ENCODE results near the gene ARID5A. TPM values are rescaled to one million over a fixed set of nuclear protein-coding genes. Genes with fewer than 3 reads are reported as not detected.

Gene ARID5A
- total and polyA plus RNA-seq, 2 of the 13 experiments (the other 11 are each of a cell fraction or from before 2014, with no cell fraction given): 6.0 to 9.5 TPM

GRCh38 chr2:96549967-96550786 lies 13.6 kb downstream of the ARID5A start (continued):
- peak; percentile 71; the same call in 1 of the 2 replicates for TF ChIP-seq HOMEZ (CRISPR knock-in tag; IDR thresholded peaks at IDR 0.05; ENCODE audit: low read depth)
- TF ChIP-seq, protein P1, sequence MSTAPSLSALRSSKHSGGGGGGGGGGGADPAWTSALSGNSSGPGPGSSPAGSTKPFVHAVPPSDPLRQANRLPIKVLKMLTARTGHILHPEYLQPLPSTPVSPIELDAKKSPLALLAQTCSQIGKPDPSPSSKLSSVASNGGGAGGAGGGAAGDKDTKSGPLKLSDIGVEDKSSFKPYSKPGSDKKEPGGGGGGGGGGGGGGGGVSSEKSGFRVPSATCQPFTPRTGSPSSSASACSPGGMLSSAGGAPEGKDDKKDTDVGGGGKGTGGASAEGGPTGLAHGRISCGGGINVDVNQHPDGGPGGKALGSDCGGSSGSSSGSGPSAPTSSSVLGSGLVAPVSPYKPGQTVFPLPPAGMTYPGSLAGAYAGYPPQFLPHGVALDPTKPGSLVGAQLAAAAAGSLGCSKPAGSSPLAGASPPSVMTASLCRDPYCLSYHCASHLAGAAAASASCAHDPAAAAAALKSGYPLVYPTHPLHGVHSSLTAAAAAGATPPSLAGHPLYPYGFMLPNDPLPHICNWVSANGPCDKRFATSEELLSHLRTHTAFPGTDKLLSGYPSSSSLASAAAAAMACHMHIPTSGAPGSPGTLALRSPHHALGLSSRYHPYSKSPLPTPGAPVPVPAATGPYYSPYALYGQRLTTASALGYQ (CRISPR knock-in tag; IDR thresholded peaks at IDR 0.05): peak; percentile 83; the same call in 1 of the 2 replicates
- peak; percentile 50; the same call in 1 of the 2 replicates for TF ChIP-seq CEBPG (CRISPR knock-in tag; IDR thresholded peaks at IDR 0.05)
- TF ChIP-seq RAD51 (IDR thresholded peaks at IDR 0.05; ENCODE audit: borderline replicate concordance): no peak
- TF ChIP-seq, protein P2, sequence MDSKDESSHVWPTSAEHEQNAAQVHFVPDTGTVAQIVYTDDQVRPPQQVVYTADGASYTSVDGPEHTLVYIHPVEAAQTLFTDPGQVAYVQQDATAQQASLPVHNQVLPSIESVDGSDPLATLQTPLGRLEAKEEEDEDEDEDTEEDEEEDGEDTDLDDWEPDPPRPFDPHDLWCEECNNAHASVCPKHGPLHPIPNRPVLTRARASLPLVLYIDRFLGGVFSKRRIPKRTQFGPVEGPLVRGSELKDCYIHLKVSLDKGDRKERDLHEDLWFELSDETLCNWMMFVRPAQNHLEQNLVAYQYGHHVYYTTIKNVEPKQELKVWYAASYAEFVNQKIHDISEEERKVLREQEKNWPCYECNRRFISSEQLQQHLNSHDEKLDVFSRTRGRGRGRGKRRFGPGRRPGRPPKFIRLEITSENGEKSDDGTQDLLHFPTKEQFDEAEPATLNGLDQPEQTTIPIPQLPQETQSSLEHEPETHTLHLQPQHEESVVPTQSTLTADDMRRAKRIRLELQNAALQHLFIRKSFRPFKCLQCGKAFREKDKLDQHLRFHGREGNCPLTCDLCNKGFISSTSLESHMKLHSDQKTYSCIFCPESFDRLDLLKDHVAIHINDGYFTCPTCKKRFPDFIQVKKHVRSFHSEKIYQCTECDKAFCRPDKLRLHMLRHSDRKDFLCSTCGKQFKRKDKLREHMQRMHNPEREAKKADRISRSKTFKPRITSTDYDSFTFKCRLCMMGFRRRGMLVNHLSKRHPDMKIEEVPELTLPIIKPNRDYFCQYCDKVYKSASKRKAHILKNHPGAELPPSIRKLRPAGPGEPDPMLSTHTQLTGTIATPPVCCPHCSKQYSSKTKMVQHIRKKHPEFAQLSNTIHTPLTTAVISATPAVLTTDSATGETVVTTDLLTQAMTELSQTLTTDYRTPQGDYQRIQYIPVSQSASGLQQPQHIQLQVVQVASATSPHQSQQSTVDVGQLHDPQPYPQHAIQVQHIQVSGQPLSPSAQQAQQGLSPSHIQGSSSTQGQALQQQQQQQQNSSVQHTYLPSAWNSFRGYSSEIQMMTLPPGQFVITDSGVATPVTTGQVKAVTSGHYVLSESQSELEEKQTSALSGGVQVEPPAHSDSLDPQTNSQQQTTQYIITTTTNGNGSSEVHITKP (CRISPR knock-in tag; IDR thresholded peaks at IDR 0.05; ENCODE audit: low read depth): no peak
- TF ChIP-seq ZNF547 (CRISPR knock-in tag; IDR thresholded peaks at IDR 0.05): peak; percentile 96
- TF ChIP-seq YEATS4 (CRISPR knock-in tag; IDR thresholded peaks at IDR 0.05; ENCODE audit: borderline replicate concordance): peak; percentile 97
- TF ChIP-seq DNMT3B (CRISPR knock-in tag; conservative IDR thresholded peaks at IDR 0.05): 0 out of 2 replicates have a peak, but pooled peaks have one; percentile 36
- TF ChIP-seq KDM2A (CRISPR knock-in tag; IDR thresholded peaks at IDR 0.05; ENCODE audit: borderline replicate concordance, low read depth): peak; percentile 96
- TF ChIP-seq ELF1 (CRISPR knock-in tag; IDR thresholded peaks at IDR 0.05): no peak
- no peak for TF ChIP-seq ZNF326 (CRISPR knock-in tag; IDR thresholded peaks at IDR 0.05; ENCODE audit: borderline replicate concordance)
- TF ChIP-seq, protein P3, sequence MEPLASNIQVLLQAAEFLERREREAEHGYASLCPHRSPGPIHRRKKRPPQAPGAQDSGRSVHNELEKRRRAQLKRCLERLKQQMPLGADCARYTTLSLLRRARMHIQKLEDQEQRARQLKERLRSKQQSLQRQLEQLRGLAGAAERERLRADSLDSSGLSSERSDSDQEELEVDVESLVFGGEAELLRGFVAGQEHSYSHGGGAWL (CRISPR knock-in tag; IDR thresholded peaks at IDR 0.05): peak; percentile 80; the same call in 1 of the 2 replicates
- peak; percentile 66 for TF ChIP-seq ZNF629 (CRISPR knock-in tag; conservative IDR thresholded peaks at IDR 0.05)
- no peak for TF ChIP-seq ZNF781 (CRISPR knock-in tag; IDR thresholded peaks at IDR 0.05; ENCODE audit: borderline replicate concordance, not compliant biosample characterization)
- no peak for TF ChIP-seq ZNF34 (CRISPR knock-in tag; IDR thresholded peaks at IDR 0.05; ENCODE audit: borderline replicate concordance)
- TF ChIP-seq CHD4 (IDR thresholded peaks at IDR 0.05; ENCODE audit: borderline replicate concordance, low read length): no peak
- peak; percentile 37; the same call in 1 of the 2 replicates for TF ChIP-seq ZNF7 (CRISPR knock-in tag; IDR thresholded peaks at IDR 0.05)
- TF ChIP-seq ZNF282 (IDR thresholded peaks at IDR 0.05; ENCODE audit: partially characterized antibody): no peak
- peak; percentile 85; the same call in 1 of the 2 replicates for TF ChIP-seq ZNF230 (CRISPR knock-in tag; IDR thresholded peaks at IDR 0.05)
